Subcutaneous adipose tissue (tissue), 4 donors: ENCODE measurements around the gene CNTNAP2. TPM values are rescaled to one million over a fixed set of nuclear protein-coding genes. Genes with fewer than 3 reads are reported as not detected.

Source experiments
- total RNA-seq, 4 donors: library from RNA; depleted of rRNA; stranded (reverse); fragments of >200 nt; gene quantifications; one replicate each; pipeline ENCODE4 v1.1.0, GENCODE V29; 2016
- TF ChIP-seq, protein P1 (sequence below): fragments of 450-650 bp; IDR thresholded peaks from one replicate; pipeline ENCODE4 v1.5.1; 2016; ENCODE audit warnings: low read depth, mild to moderate bottlenecking, control low read depth, antibody characterized with exemption, moderate library complexity

Gene CNTNAP2
- total RNA-seq, 4 donors from 2014 or later, result not detected

DNA sequence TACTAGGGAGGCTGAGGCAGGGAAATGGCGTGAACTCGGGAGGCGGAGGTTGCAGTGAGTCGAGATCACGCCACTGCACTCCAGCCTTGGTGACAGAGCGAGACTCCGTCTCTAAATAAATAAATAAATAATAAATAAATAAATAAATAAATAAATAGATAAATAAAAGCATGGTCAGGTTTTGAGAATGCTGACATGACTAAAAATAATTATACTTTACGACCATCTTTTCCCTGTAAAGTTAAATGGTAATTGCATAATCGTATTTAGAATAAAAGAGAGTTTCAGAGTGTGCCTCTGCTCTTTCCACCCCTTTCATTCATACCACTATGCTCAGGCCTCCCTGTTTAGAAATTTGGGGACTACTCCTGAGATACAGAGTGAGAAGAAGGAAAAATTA lies 326.5 kb downstream of the CNTNAP2 start:
- TF ChIP-seq, protein P1, sequence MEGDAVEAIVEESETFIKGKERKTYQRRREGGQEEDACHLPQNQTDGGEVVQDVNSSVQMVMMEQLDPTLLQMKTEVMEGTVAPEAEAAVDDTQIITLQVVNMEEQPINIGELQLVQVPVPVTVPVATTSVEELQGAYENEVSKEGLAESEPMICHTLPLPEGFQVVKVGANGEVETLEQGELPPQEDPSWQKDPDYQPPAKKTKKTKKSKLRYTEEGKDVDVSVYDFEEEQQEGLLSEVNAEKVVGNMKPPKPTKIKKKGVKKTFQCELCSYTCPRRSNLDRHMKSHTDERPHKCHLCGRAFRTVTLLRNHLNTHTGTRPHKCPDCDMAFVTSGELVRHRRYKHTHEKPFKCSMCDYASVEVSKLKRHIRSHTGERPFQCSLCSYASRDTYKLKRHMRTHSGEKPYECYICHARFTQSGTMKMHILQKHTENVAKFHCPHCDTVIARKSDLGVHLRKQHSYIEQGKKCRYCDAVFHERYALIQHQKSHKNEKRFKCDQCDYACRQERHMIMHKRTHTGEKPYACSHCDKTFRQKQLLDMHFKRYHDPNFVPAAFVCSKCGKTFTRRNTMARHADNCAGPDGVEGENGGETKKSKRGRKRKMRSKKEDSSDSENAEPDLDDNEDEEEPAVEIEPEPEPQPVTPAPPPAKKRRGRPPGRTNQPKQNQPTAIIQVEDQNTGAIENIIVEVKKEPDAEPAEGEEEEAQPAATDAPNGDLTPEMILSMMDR, result no peak

DNA sequence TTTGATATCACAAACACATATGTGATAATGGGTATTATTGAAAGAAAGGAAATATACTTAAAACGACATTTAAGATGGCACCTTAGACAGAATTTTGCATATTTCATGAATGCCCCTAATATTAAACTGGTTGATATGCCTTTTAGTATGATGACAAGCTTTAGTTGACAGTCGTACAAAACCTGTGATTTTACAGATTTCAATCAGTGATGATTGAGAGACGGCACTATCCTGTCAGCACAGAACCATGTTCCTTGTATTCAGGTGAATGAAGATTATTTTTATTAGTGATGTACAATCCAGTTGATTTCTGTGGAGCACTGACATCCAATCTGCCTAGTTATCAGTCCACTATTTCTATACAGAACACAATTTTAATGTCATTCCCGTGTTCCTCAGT lies 333.0 kb downstream of the CNTNAP2 start:
- TF ChIP-seq, protein P1, result no peak

DNA sequence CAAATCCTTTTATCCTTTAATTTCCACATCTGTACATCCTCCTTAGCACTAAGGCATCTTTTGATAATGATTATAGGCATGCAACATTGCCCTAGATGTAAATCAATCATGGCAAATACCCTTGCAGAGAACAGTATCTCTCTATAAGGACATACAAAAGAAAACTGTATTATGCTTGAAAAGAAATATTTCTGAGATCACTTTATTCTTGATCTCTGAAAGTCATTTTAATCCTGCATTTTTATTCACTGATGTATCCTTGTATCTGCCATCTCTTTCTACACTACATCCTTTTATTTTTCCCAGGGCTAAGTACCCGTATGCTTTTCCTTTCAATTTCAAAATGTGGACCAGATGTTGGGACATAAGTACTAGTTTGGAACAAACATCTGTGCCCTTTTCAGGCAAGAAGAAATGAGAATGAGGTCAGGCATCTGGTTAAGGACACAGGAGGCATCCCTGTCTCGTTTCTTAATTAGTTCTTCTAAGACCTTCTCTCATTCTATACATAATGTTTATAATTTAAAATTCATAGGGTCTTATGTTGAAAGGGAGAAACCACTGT lies 338.6 kb downstream of the CNTNAP2 start:
- TF ChIP-seq, protein P1, result no peak

DNA sequence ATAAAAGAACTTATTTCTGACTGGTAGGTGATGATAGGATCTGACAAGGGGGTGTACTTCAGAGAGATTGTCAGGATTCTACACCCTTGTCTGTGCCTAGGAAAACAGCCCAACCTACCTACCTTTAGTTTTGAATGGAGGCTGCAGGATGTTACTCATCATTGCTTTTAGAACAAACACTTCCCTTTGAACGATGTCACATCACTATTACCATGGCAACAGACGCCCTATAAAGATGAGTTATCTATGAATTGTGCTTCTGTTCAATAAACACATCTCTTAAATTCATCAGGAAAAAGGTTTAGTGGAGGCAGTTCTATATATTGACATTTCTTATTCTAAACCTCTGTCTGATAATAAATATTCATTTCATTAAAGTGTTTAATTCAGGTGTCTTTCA lies 362.4 kb downstream of the CNTNAP2 start:
- TF ChIP-seq, protein P1, result no peak

DNA sequence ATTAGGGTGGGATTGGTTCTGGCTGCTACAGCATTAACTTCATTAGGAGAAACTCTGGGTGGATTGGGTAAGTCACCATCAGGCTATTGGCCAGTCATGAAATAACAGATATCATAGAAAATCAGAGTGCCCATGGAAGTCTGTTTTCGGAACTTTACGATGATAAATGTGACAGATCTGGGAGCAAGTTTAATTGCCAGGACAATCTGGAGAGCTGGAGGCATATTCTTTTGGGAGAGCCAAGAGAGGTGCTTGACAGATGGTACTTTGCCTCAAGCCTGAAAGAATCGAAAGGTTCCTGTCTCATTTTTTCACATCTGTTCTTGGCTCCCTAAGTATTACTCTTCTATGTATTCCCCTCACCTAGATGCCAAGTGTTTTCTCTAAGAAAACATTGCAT lies 369.9 kb downstream of the CNTNAP2 start:
- TF ChIP-seq, protein P1, result no peak

DNA sequence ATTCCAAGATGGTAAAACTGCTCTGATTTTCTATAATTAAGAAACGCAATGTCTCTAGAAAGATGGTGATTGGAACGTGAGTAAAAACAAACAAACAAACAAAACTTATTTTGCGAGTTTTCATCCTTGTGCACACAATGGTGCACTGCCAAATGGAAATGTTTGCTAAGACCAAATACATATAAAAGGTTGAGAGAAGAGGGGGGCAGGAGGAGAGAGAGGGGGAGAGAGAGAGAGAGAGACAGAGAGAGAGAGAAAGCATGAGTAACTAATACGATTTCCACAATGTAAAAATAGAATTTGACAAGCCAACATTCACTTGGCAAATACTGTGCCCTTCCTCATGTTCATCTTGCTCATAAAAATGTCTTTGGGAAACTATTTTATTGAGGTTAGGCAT lies 375.4 kb downstream of the CNTNAP2 start:
- TF ChIP-seq, protein P1, result no peak

DNA sequence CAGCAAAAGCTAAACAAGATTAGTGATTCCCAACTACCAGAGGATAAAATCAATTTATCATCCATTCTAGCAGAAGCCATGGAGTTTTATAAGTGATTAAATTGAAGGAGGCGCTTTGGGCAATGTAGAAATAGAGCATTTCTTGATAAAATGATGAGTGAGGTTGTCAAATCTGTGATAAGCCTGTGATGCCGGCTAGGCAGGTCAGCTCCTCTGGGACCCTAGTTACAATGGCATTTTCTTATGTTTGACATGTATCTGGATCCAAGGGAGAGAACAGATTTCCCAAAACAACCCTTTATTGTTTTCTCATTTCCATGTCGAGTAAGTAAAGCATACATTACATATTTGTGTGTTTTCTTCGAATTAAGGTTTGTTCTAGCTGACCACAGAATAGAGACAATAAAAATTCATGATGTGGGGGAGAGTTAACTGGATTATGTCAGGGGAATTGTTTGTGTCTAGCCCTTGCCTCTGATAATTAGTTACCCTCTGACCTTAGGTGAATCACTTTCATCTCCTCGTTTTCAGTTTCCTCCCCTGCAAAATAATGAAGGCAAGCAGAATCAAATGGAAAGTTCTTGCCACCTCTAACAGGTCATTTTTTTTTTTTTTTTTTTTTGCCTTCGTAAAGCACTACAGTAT lies 378.5 kb downstream of the CNTNAP2 start:
- TF ChIP-seq, protein P1, result no peak
